Activated naive CD4-positive, alpha-beta T cell treated with anti-CD3 and anti-CD28 coated beads, Interleukin-2, amount 10 ng/mL, durations not matched to agents 7 days and 5 days (primary cell): ENCODE results near the gene C11orf42.

ENCODE experiments used
- CTCF ChIA-PET: fragments of 350-600 bp; sonication (Branson Sonifier 250); formaldehyde crosslinking; loops from one replicate; lab custom pipeline; 2021; ENCODE audit warnings: antibody characterized with exemption; lab: Charles Lee
- DNase-seq: peaks from one replicate; pipeline ENCODE4 v3.0.0-alpha.2; 2020
- H3K27ac Mint-ChIP-seq: one replicate; pipeline ENCODE4 v1.8.0; 2021; ENCODE audit warnings: mild to moderate bottlenecking, moderate library complexity, mixed read lengths
- H3K27me3 Mint-ChIP-seq: one replicate; pipeline ENCODE4 v1.8.0; 2021; ENCODE audit warnings: mild to moderate bottlenecking, mixed read lengths
- H3K36me3 Mint-ChIP-seq: one replicate; pipeline ENCODE4 v1.8.0; 2021; ENCODE audit warnings: mixed read lengths
- H3K4me1 Mint-ChIP-seq: one replicate; pipeline ENCODE4 v1.8.0; 2021; ENCODE audit warnings: mixed read lengths
- H3K4me3 Mint-ChIP-seq: one replicate; pipeline ENCODE4 v1.8.0; 2021; ENCODE audit warnings: mild to moderate bottlenecking, moderate library complexity, mixed read lengths
- H3K9me3 Mint-ChIP-seq: one replicate; pipeline ENCODE4 v1.8.0; 2021; ENCODE audit warnings: mixed read lengths

C11orf42 gene

GRCh38 chr11:6205366-6205765 is at the start of gene C11orf42:
C11orf42 (plus strand) TSS chr11:6205557; CDS start chr11:6205616, 59 bp downstream.
- Mint-ChIP-seq H3K36me3 (peaks cover 5% of the 10 kb centered on the region), H3K27me3 (no peaks in the 10 kb centered on the region), H3K27ac (no peak within 1 kb of the TSS), H3K4me3 (no peak within 1 kb of the TSS), H3K4me1 (peaks cover 20% of the 10 kb centered on the region), H3K9me3 (no peaks in the 10 kb centered on the region)
- no peak for DNase-seq
- CTCF ChIA-PET = interaction anchor here (1.4 kb wide), 1 partner anchor 9 kb away, joined by 4 read pairs; no protein-coding TSS in a partner anchor

DNA sequence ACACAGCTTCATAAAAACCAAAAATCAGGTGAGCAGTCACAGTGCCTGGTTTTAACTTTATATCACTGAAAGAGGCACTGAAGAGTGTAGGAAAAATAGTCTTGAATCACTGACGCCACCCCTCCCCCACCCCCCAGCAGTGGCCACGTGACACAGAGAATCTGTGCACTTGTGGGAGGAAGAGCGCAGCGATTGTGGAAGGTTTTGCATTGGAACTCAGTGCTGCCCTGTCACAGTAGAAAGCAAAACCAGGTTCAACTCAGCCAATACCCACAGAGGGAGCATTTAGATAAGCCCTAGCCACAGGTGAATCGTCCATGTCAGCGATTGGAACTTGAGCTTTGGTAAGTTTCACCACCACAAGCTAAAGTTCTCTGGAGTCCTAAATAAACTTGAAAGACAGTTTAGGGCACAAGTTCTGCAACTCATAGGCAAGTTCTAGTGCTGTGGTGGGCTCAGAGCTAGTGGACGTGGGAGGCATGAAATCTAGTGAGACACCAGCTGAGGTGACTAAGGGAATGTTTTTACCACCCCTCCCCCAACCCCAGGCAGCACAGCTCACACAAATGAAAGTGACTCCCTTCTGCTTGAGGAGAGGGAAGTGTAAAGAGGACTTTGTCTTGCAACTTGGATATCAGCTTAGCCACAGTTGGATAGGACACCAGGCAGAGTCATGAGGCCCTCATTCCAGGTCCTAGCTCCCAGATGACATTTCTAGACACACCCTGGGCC is 48.6 kb upstream of the C11orf42 start:
- H3K36me3 Mint-ChIP-seq = no peaks in the 10 kb centered on the region
- no peaks in the 10 kb centered on the region for H3K27me3 Mint-ChIP-seq
- CTCF ChIA-PET = interaction anchor here (0.9 kb wide), 1 partner anchor 16 kb away, joined by 3 read pairs; no protein-coding TSS in a partner anchor
- H3K4me1 Mint-ChIP-seq = no peaks in the 10 kb centered on the region
- no peak overlapping the region for H3K4me3 Mint-ChIP-seq
- no peak for DNase-seq
- no peak overlapping the region for H3K27ac Mint-ChIP-seq
- no peaks in the 10 kb centered on the region for H3K9me3 Mint-ChIP-seq

DNA sequence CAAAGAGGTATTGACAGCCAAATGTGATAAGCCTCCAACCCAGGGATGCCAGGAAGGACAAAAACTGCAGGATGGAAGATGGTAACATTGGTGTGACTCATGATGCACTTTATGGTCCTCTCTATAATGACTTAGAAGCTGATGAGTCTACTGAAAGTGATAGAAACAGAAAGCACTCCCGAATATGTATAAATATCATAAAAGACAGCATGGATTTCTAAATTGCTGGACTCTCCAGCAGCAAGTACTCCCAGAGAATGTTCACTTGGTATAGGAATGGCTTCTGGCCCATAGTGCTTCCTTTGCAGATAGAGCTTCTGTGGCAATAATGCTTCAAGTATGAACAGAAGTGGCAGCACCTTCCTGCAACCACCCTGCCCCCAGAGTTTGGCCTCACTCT is 35.1 kb upstream of the C11orf42 start, which contains the start of gene OR52B2:
TSS of gene OR52B2 (minus strand) at position 101 of the 400 bp plus-strand sequence. CDS start at position 101, 0 bp downstream.
- Mint-ChIP-seq H3K4me3 (no peak within 1 kb of the TSS), H3K27me3 (peaks cover 8% of the 10 kb centered on the region), H3K9me3 (no peaks in the 10 kb centered on the region), H3K36me3 (no peaks in the 10 kb centered on the region), H3K27ac (no peak within 1 kb of the TSS), H3K4me1 (no peaks in the 10 kb centered on the region)
- no peak for DNase-seq
- CTCF ChIA-PET = no interaction called here

GRCh38 chr11:6175440-6175839 is 29.9 kb upstream of the C11orf42 start:
- DNase-seq = no peak
- Mint-ChIP-seq H3K4me3 (no peak overlapping the region), H3K9me3 (no peaks in the 10 kb centered on the region), H3K27ac (no peak overlapping the region), H3K36me3 (no peaks in the 10 kb centered on the region), H3K4me1 (peaks cover 9% of the 10 kb centered on the region), H3K27me3 (peaks cover 16% of the 10 kb centered on the region)
- CTCF ChIA-PET = no interaction called here

DNA sequence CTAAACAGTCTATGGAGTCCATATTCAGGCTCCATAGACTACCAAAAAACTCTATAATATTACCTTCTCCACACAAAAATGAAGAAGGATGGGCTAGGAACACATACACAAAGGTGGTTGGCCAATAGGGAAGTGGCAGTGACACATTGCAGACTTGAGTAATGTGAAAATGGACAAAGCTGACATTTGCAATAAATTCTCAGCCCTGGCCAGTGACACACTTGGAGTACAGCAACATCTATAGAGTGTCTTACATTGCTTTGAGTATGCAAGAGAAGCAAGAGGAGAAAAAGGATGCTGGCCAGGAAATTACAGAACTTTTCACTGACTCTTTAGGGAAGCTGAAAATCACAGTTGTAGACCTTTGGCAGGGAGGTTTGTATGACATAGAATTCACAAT is 13.6 kb upstream of the C11orf42 start:
- no peak overlapping the region for H3K4me3 Mint-ChIP-seq
- DNase-seq = no peak
- H3K9me3 Mint-ChIP-seq = no peaks in the 10 kb centered on the region
- no peak overlapping the region for H3K27ac Mint-ChIP-seq
- H3K4me1 Mint-ChIP-seq = peaks cover 4% of the 10 kb centered on the region
- H3K36me3 Mint-ChIP-seq = no peaks in the 10 kb centered on the region
- CTCF ChIA-PET = no interaction called here
- H3K27me3 Mint-ChIP-seq = peaks cover 4% of the 10 kb centered on the region

DNA sequence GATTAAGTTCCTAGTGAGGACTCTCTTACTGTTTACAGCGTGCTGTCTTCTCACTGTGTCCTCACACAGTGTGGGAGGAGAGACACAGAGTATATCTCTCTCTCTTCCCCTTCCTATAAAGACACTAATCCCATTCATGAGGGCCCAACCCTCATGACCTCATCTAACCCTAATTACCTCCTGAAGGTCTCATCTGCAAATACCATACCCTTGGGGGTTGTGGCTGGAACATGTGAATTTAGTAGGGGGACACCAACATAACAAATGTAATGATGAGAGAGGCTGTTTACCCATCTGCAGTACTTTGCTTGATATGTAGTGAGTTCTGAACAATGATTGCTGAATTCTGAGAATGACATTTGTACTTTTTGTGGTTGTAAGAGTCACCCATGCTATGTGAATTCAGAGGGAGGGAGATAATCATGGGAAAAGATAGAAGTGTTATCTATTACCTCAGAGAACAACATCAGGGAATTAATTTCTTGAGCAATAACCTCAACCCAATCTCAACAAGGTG is 11.2 kb upstream of the C11orf42 start:
- H3K27me3 Mint-ChIP-seq = peaks cover 11% of the 10 kb centered on the region
- no peaks in the 10 kb centered on the region for H3K36me3 Mint-ChIP-seq
- no peak overlapping the region for H3K27ac Mint-ChIP-seq
- no peaks in the 10 kb centered on the region for H3K9me3 Mint-ChIP-seq
- H3K4me3 Mint-ChIP-seq = no peak overlapping the region
- CTCF ChIA-PET = no interaction called here
- peaks cover 4% of the 10 kb centered on the region for H3K4me1 Mint-ChIP-seq
- no peak for DNase-seq

GRCh38 chr11:6196396-6196795 is 9.0 kb upstream of the C11orf42 start:
- no peak overlapping the region for H3K4me3 Mint-ChIP-seq
- no peak for DNase-seq
- H3K4me1 Mint-ChIP-seq = peaks cover 7% of the 10 kb centered on the region
- no peak overlapping the region for H3K27ac Mint-ChIP-seq
- CTCF ChIA-PET = interaction anchor here (1.1 kb wide), 1 partner anchor 10 kb away, joined by 4 read pairs; the partner anchor contains the start of gene C11orf42
- peaks cover 11% of the 10 kb centered on the region for H3K27me3 Mint-ChIP-seq
- no peaks in the 10 kb centered on the region for H3K36me3 Mint-ChIP-seq
- H3K9me3 Mint-ChIP-seq = no peaks in the 10 kb centered on the region

DNA sequence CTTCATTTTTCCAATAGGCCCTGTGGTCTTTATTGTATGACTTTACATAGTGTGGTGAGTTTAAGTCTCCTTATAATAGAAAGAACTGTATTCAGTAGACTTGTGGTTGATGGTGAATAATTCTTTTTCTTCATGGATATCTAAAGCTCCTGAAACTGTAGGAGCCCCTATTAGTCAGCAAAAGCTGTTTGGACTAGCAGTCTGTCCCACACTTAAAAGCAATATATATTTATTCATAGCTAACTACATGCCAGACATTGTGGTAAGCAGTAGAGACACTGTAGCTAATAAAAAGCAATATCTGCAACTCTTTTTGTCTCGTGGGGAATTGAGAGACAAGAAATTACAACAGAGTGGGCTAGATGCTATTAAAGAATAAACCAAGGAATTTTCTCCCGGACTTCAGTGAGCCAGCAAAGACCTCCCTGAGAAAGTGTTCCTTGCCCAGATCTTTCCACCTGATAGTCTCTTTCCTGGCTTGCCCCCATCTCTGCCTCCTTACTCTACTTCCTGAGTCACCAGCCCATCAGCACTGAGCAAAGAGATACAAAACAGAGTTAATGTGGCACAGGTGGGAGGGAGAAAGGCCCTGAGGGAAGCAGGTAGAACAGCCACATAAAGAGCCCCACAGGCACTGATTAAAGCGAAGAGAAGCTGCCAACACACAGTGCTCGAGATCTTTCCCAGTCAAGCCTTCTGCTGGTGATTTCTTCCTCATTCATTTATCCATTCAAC is 7.7 kb upstream of the C11orf42 start:
- Mint-ChIP-seq H3K4me3 (no peak overlapping the region), H3K27me3 (peaks cover 7% of the 10 kb centered on the region), H3K9me3 (no peaks in the 10 kb centered on the region), H3K27ac (no peak overlapping the region), H3K4me1 (peaks cover 7% of the 10 kb centered on the region), H3K36me3 (no peaks in the 10 kb centered on the region)
- CTCF ChIA-PET = no interaction called here
- no peak for DNase-seq

GRCh38 chr11:6199174-6199810 is 6.1 kb upstream of the C11orf42 start, which contains the start of gene OR52W1:
OR52W1 (plus strand) TSS chr11:6199224; CDS start chr11:6199224, 0 bp downstream.
- DNase-seq = no peak
- CTCF ChIA-PET = no interaction called here
- Mint-ChIP-seq H3K27me3 (peaks cover 7% of the 10 kb centered on the region), H3K36me3 (peaks cover 2% of the 10 kb centered on the region), H3K4me1 (peaks cover 20% of the 10 kb centered on the region), H3K4me3 (no peak within 1 kb of the TSS), H3K9me3 (no peaks in the 10 kb centered on the region), H3K27ac (no peak within 1 kb of the TSS)

DNA sequence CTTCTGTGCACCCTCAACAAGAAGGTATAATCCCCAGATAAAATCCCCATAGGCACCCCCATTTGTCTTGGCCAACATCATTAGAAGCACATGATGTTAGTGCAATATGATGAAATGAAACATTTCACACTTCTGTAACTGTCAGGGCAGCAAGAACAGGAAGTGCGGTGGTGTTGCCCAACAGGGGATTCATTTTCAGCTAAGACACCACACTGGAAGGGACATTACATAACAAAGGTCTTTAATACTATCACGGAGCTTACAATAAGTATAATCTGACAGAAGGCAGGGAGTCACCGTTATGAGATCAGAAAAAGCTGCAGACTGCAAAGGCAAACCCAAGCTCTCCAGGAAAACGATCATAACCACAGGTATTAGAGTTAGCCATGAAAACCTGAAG is 4.4 kb upstream of the C11orf42 start:
- no peak overlapping the region for H3K4me3 Mint-ChIP-seq
- H3K27me3 Mint-ChIP-seq = peaks cover 7% of the 10 kb centered on the region
- CTCF ChIA-PET = interaction anchor here (2.0 kb wide), 1 partner anchor 162 kb away, joined by 6 read pairs; no protein-coding TSS in a partner anchor
- no peak overlapping the region for H3K27ac Mint-ChIP-seq
- peaks cover 2% of the 10 kb centered on the region for H3K36me3 Mint-ChIP-seq
- no peak for DNase-seq
- H3K4me1 Mint-ChIP-seq = peaks cover 24% of the 10 kb centered on the region
- no peaks in the 10 kb centered on the region for H3K9me3 Mint-ChIP-seq

DNA sequence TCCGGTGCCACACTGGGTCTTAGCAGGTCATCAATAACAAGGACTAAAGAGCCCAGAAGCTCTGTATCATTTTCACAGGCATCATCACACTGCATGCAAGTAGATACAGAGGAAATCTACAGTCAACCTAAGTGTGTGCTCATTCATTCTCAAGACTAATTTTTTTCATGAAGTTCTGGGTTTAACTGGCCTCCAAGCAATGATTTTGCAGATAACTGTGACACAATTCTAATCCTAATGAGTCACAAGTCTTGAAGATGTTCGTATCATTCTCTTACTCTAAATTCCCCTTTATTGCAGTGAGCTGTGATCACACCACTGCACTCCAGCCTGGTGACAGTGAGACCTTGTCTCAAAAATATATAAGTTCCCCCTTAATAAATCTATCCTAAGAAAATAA is 3.9 kb upstream of the C11orf42 start:
- CTCF ChIA-PET = interaction anchor here (2.0 kb wide), 1 partner anchor 161 kb away, joined by 6 read pairs; no protein-coding TSS in a partner anchor
- no peak for DNase-seq
- peaks cover 2% of the 10 kb centered on the region for H3K36me3 Mint-ChIP-seq
- peaks cover 22% of the 10 kb centered on the region for H3K4me1 Mint-ChIP-seq
- H3K9me3 Mint-ChIP-seq = no peaks in the 10 kb centered on the region
- no peak overlapping the region for H3K4me3 Mint-ChIP-seq
- peaks cover 7% of the 10 kb centered on the region for H3K27me3 Mint-ChIP-seq
- H3K27ac Mint-ChIP-seq = no peak overlapping the region

DNA sequence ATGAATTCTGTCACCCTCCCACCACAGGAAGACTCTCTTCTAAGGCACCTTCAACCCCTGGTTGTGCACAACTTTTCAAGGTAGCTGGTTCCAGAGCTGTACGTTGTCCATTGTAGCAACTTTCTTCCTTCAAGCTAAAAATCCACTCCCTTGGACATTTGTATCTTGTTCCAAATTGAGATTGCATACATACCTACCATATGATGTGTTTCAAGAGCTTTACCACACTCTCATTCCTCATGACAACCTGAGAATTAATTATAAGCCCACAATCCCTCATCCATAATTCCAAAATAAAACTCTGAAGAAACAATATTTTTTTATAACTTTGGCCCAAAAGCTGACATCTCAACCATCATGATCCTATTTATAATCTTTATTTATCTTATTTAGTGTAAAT is 3.3 kb upstream of the C11orf42 start:
- CTCF ChIA-PET = interaction anchor here (2.0 kb wide), 1 partner anchor 161 kb away, joined by 6 read pairs; no protein-coding TSS in a partner anchor
- Mint-ChIP-seq H3K27me3 (peaks cover 7% of the 10 kb centered on the region), H3K4me3 (no peak overlapping the region), H3K27ac (no peak overlapping the region), H3K9me3 (no peaks in the 10 kb centered on the region), H3K36me3 (peaks cover 2% of the 10 kb centered on the region), H3K4me1 (peaks cover 20% of the 10 kb centered on the region)
- no peak for DNase-seq

DNA sequence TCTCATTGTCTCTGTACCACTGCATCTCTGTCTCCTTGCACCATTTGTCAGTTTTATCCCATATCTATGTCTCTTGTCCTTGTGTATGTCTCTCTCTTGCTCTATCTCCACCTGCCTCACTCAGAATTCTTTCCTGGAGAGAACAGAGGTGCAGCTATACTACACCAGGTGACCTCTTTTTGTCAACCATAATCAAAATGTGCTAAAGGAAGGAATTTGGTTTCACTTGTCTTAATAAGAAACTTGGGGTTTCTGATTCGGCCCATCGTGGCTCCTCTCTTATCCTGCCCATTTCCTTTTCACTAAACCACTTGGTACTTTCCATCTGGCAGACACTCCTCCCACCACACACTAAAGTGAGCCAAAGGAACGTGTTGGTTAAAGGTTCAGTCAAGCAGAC is 2.0 kb upstream of the C11orf42 start:
- H3K4me3 Mint-ChIP-seq = no peak overlapping the region

DNA sequence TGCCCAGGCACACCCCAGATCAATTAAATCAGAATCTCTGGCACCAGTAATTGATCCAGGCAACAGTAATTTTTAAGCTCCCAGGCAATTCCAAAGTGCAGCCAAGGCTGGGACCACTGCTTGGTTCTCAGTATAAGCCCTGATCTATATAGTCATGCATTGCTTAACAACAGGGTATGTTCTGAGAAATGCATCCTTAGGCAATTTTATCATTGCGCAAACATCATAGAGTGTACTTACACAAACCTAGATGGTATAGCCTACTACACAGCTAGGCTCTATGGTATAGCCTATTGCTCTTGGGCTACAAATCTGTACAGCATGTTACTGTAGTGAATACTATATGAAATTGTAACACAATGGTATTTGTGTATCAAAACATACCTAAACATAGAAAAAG is 651 bp upstream of the C11orf42 start:
- H3K4me1 Mint-ChIP-seq = peaks cover 20% of the 10 kb centered on the region
- no peaks in the 10 kb centered on the region for H3K27me3 Mint-ChIP-seq
- H3K9me3 Mint-ChIP-seq = no peaks in the 10 kb centered on the region
- no peak overlapping the region for H3K27ac Mint-ChIP-seq
- peaks cover 5% of the 10 kb centered on the region for H3K36me3 Mint-ChIP-seq
- H3K4me3 Mint-ChIP-seq = no peak overlapping the region
- CTCF ChIA-PET = no interaction called here
- no peak for DNase-seq

More for the DNA sequence above, 2.0 kb upstream of the C11orf42 start:
- H3K36me3 Mint-ChIP-seq = peaks cover 2% of the 10 kb centered on the region
- H3K27me3 Mint-ChIP-seq = peaks cover 4% of the 10 kb centered on the region
- H3K4me1 Mint-ChIP-seq = peaks cover 20% of the 10 kb centered on the region
- CTCF ChIA-PET = no interaction called here
- DNase-seq = peak; percentile 25
- no peaks in the 10 kb centered on the region for H3K9me3 Mint-ChIP-seq
- H3K27ac Mint-ChIP-seq = peak overlapping the region; percentile 20
